K562 (cell line): ENCODE measurements around the gene VIPR2. TPM values are rescaled to one million over a fixed set of nuclear protein-coding genes. Genes with fewer than 3 reads are reported as not detected.

ENCODE experiments used
- ATAC-seq: fragments of 200-7000 bp; cut with Tn5 transposase; 3 replicates; pipeline ENCODE4 v1.9.1; 2020; ENCODE audit warnings: moderate library complexity
- BruUV-seq: library from RNA; stranded (reverse); fragments of 400-500 nt; replicated peaks from 2 replicates; lab custom pipeline; 2021; lab: Mats Ljungman, UMichigan
- CTCF ChIA-PET: fragments of 300-600 bp; formaldehyde crosslinking; extraction: SDS; loops from one replicate; lab custom pipeline; 2021; ENCODE audit warnings: low intra/inter-chr PET ratio; lab: Yijun Ruan, JAX
- POLR2A ChIA-PET: fragments of 300-600, 350-650 bp; sonication (Branson Sonifier 250); formaldehyde crosslinking; extraction: SDS; loops from one replicate; lab custom pipeline; 2021; ENCODE audit warnings: antibody characterized with exemption, inconsistent platforms; lab: Yijun Ruan, JAX
- DNase-seq, 4 experiments: peaks; one replicate each; pipeline versions ENCODE4 v3.0.0 to v3.0.0-alpha.2; 2011 to 2018; ENCODE audit warnings: low spot score in 3 of 4, mixed read lengths in 3 of 4; ENCODE audit errors: extremely low read depth in 1 of 4
- FAIRE-seq: peaks from 2 replicates; lab custom pipeline; 2011; peaks lifted over from hg19 to GRCh38; lab: Jason Lieb, UNC
- H2AFZ ChIP-seq: 2 replicates; pipeline ENCODE4 v1.6.0; 2011; ENCODE audit warnings: low read depth, low read length, control low read depth, inconsistent platforms
- H3K27ac ChIP-seq: fragments of 200-600 bp; 3 replicates; pipeline ENCODE4 v1.8.0; 2011; ENCODE audit warnings: low read depth, mild to moderate bottlenecking, control low read depth, inconsistent platforms, low read length, moderate library complexity, mixed read lengths; ENCODE audit errors: extremely low read depth
- H3K27me3 ChIP-seq, 2 experiments: fragments of 300-600 bp in 1 of 2; 2 replicates in 1 of 2; 3 replicates in 1 of 2; pipeline versions ENCODE4 v1.6.0 to v1.8.0; 2011; ENCODE audit warnings: inconsistent platforms in 2 of 2, low read length in 2 of 2, mild to moderate bottlenecking in 1 of 2, mixed read lengths in 1 of 2, moderate library complexity in 1 of 2; ENCODE audit not compliant: control insufficient read depth in 2 of 2, insufficient read depth in 2 of 2
- H3K36me3 ChIP-seq: fragments of 300-600 bp; 3 replicates; pipeline ENCODE4 v1.8.0; 2011; ENCODE audit warnings: mild to moderate bottlenecking, low read length, inconsistent platforms; ENCODE audit not compliant: control insufficient read depth, insufficient read depth
- H3K4me1 ChIP-seq, 2 experiments: fragments of 200-600 bp in 1 of 2; replicated peaks in 1 of 2; 2 replicates in 1 of 2; 3 replicates in 1 of 2; pipeline versions ENCODE4 v1.5.1 to v1.8.0; 2011; ENCODE audit warnings: inconsistent platforms in 2 of 2, low read length in 2 of 2, mild to moderate bottlenecking in 1 of 2, mixed read lengths in 1 of 2, moderate library complexity in 1 of 2; ENCODE audit not compliant: control insufficient read depth in 2 of 2, insufficient read depth in 2 of 2
- H3K4me2 ChIP-seq: 2 replicates; pipeline ENCODE4 v1.6.1; 2011; ENCODE audit warnings: low read length, control low read depth, inconsistent platforms, mixed read lengths; ENCODE audit not compliant: insufficient read depth
- H3K4me3 ChIP-seq: fragments of 200-600 bp; sonication (generic), shearing (Covaris generic); 2 replicates; pipeline ENCODE4 v1.5.1; 2016; ENCODE audit warnings: control low read depth, inconsistent platforms
- H3K79me2 ChIP-seq: fragments of 200-600 bp; 3 replicates; pipeline ENCODE4 v1.8.0; 2011; ENCODE audit warnings: low read length, inconsistent platforms; ENCODE audit not compliant: control insufficient read depth, insufficient read depth
- H3K9ac ChIP-seq, 2 experiments: 2 replicates each; pipeline versions ENCODE4 v1.6.0 to v1.6.1; 2011; ENCODE audit warnings: low read depth in 2 of 2, low read length in 2 of 2, control low read depth in 1 of 2, inconsistent platforms in 1 of 2, mild to moderate bottlenecking in 1 of 2, mixed read lengths in 1 of 2; ENCODE audit not compliant: insufficient read depth in 1 of 2
- H3K9me1 ChIP-seq: one replicate; pipeline ENCODE4 v1.6.0; 2011; ENCODE audit warnings: inconsistent platforms, mild to moderate bottlenecking, low read length, moderate library complexity; ENCODE audit not compliant: control insufficient read depth, insufficient read depth
- H3K9me3 ChIP-seq: replicated peaks from 2 replicates; pipeline ENCODE4 v1.5.1; 2011; ENCODE audit warnings: low read depth, low read length, inconsistent platforms; ENCODE audit not compliant: control insufficient read depth, insufficient read depth
- H4K20me1 ChIP-seq: replicated peaks from 2 replicates; pipeline ENCODE4 v1.6.1; 2011; ENCODE audit warnings: low read length, inconsistent platforms, mixed read lengths; ENCODE audit not compliant: control insufficient read depth, insufficient read depth
- CHCHD3 ChIP-seq: fragments of 250-450 bp; sonication (Bioruptor Pico); IDR thresholded peaks from 2 replicates; pipeline ENCODE4 v2.1.2; 2022; ENCODE audit warnings: mild to moderate bottlenecking
- RBM22 ChIP-seq: fragments of 200-400 bp; formaldehyde crosslinking; IDR thresholded peaks from 2 replicates; pipeline ENCODE4 v1.6.1; 2018; ENCODE audit warnings: low read length, low read depth; ENCODE audit not compliant: poor library complexity, severe bottlenecking
- RBM34 ChIP-seq: fragments of 200-400 bp; formaldehyde crosslinking; IDR thresholded peaks from 2 replicates; pipeline ENCODE4 v1.6.1; 2018; ENCODE audit warnings: low read length, borderline replicate concordance; ENCODE audit not compliant: insufficient read depth
- ZNF445 ChIP-seq: fragments of 250-450 bp; sonication (Bioruptor Pico); IDR thresholded peaks from 2 replicates; pipeline ENCODE4 v1.4.0; 2020; ENCODE audit warnings: low read depth, mild to moderate bottlenecking, moderate library complexity
- ZNF561 ChIP-seq: fragments of 450-650 bp; formaldehyde crosslinking; conservative IDR thresholded peaks from 2 replicates; pipeline ENCODE4 v1.4.0; 2020; ENCODE audit warnings: mild to moderate bottlenecking, moderate library complexity
- WGBS: fragments of 100-300 bp; shearing (Covaris generic); methylation state at CpG from one replicate; pipeline ENCODE4 v1.1.6; 2016; ENCODE audit warnings: low coverage, mixed read lengths; ENCODE audit not compliant: insufficient coverage; ENCODE audit errors: missing lambda C conversion rate; 5-methylcytosine and 5-hydroxymethylcytosine counted together
- in situ Hi-C: fragments of 300-500 bp; cut with MboI; formaldehyde crosslinking; loops from 4 replicates; pipeline ENCODE4 v1.15.0; 2018; ENCODE audit warnings: inconsistent platforms, mixed read lengths
- intact Hi-C: fragments of 100-400 bp; cut with micrococcal nuclease; formaldehyde crosslinking; loops from 2 replicates; pipeline ENCODE4 v1.14.2; 2022
- polyA plus RNA-seq, 8 experiments: library from polyadenylated mRNA; depleted of rRNA in 4 of 8; stranded (reverse) in 5 of 8; unstranded in 3 of 8; fragments of >200 nt; fragmentation: Nextera tagmentation in 2 of 8; fragmentation: Illumina TruSeq in 1 of 8; extraction: Ambion mirVana in 2 of 8; extraction: Trizol in 1 of 8; gene quantifications; 2 replicates each; pipeline versions ENCODE4 v1.2.1 to v1.2.3, GENCODE V29; 2011 to 2014; ENCODE audit warnings: inconsistent platforms in 1 of 8, missing spikeins in 1 of 8
- total RNA-seq, 7 experiments: library from RNA; depleted of rRNA in 6 of 7; stranded (reverse); fragments of >200 nt in 6 of 7; fragmentation: Illumina TruSeq in 2 of 7; extraction: Trizol in 2 of 7; gene quantifications; 2 replicates each; pipeline versions ENCODE4 v1.2.1 to v1.2.3, GENCODE V29; 2011 to 2021; ENCODE audit warnings: low replicate concordance in 1 of 7
- TF ChIP-seq, protein P1 (sequence below): fragments of 250-450 bp; sonication (Bioruptor Pico); IDR thresholded peaks from 2 replicates; pipeline ENCODE4 v1.4.0; 2020
- TF ChIP-seq, protein P2 (sequence below), 2 experiments: fragments of 450-650 bp; IDR thresholded peaks; 2 replicates each; pipeline ENCODE4 v1.6.1; 2016; ENCODE audit warnings: mild to moderate bottlenecking in 2 of 2, borderline replicate concordance in 1 of 2, low read depth in 1 of 2, moderate library complexity in 1 of 2

Gene VIPR2
- total and polyA plus RNA-seq, 9 of the 15 experiments (the other 6 are each of a cell fraction or from before 2014, with no cell fraction given): 0.04 TPM; not detected in 8

DNA sequence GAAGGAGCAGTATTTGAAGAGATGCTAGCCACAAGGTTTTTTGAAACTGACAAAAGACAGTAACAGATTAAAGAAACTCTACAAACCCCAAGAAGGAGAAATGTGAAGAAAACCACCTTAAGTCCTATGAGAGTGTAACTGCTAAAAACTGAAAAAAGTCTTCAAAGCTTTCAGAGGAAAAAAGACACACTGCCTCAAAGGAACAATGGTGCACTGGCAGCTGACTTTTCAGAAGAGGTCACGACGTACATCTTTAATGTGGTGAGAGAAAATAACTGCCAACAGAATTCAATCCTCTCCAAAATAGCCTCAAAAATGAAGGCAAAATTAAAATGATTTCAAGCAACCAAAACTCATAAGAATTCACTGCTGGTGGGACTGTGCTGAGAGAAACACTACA lies 94.0 kb downstream of the VIPR2 start:
- H3K27me3 ChIP-seq: peaks cover 18 to 27% of the 10 kb centered on the region in 2 experiments
- H2AFZ ChIP-seq: no peak overlapping the region
- H3K79me2 ChIP-seq: no peaks in the 10 kb centered on the region
- WGBS: 2% methylated on average over 2 of the region's 2 CpGs
- ChIA-PET CTCF (no interaction called here), POLR2A (no interaction called here)
- BruUV-seq: no TSS peak
- H3K9me3 ChIP-seq: no peaks in the 10 kb centered on the region
- no peak overlapping the region for H3K27ac ChIP-seq
- H3K9me1 ChIP-seq: no peaks in the 10 kb centered on the region
- DNase-seq (no peak), ATAC-seq (no peak), FAIRE-seq (no peak)
- intact Hi-C loops (no loop called here), in situ Hi-C loops (no loop called here)
- no peaks in the 10 kb centered on the region for H3K36me3 ChIP-seq
- H3K9ac ChIP-seq: no peak overlapping the region
- no peak overlapping the region for H3K4me3 ChIP-seq
- H3K4me2 ChIP-seq: no peak overlapping the region
- H3K4me1 ChIP-seq: no peaks in the 10 kb centered on the region
- no peaks in the 10 kb centered on the region for H4K20me1 ChIP-seq
- TF ChIP-seq, protein P1, sequence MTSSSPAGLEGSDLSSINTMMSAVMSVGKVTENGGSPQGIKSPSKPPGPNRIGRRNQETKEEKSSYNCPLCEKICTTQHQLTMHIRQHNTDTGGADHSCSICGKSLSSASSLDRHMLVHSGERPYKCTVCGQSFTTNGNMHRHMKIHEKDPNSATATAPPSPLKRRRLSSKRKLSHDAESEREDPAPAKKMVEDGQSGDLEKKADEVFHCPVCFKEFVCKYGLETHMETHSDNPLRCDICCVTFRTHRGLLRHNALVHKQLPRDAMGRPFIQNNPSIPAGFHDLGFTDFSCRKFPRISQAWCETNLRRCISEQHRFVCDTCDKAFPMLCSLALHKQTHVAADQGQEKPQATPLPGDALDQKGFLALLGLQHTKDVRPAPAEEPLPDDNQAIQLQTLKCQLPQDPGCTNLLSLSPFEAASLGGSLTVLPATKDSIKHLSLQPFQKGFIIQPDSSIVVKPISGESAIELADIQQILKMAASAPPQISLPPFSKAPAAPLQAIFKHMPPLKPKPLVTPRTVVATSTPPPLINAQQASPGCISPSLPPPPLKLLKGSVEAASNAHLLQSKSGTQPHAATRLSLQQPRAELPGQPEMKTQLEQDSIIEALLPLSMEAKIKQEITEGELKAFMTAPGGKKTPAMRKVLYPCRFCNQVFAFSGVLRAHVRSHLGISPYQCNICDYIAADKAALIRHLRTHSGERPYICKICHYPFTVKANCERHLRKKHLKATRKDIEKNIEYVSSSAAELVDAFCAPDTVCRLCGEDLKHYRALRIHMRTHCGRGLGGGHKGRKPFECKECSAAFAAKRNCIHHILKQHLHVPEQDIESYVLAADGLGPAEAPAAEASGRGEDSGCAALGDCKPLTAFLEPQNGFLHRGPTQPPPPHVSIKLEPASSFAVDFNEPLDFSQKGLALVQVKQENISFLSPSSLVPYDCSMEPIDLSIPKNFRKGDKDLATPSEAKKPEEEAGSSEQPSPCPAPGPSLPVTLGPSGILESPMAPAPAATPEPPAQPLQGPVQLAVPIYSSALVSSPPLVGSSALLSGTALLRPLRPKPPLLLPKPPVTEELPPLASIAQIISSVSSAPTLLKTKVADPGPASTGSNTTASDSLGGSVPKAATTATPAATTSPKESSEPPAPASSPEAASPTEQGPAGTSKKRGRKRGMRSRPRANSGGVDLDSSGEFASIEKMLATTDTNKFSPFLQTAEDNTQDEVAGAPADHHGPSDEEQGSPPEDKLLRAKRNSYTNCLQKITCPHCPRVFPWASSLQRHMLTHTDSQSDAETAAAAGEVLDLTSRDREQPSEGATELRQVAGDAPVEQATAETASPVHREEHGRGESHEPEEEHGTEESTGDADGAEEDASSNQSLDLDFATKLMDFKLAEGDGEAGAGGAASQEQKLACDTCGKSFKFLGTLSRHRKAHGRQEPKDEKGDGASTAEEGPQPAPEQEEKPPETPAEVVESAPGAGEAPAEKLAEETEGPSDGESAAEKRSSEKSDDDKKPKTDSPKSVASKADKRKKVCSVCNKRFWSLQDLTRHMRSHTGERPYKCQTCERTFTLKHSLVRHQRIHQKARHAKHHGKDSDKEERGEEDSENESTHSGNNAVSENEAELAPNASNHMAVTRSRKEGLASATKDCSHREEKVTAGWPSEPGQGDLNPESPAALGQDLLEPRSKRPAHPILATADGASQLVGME (CRISPR knock-in tag): no peak
- no peak for TF ChIP-seq RBM34
- TF ChIP-seq, protein P2, sequence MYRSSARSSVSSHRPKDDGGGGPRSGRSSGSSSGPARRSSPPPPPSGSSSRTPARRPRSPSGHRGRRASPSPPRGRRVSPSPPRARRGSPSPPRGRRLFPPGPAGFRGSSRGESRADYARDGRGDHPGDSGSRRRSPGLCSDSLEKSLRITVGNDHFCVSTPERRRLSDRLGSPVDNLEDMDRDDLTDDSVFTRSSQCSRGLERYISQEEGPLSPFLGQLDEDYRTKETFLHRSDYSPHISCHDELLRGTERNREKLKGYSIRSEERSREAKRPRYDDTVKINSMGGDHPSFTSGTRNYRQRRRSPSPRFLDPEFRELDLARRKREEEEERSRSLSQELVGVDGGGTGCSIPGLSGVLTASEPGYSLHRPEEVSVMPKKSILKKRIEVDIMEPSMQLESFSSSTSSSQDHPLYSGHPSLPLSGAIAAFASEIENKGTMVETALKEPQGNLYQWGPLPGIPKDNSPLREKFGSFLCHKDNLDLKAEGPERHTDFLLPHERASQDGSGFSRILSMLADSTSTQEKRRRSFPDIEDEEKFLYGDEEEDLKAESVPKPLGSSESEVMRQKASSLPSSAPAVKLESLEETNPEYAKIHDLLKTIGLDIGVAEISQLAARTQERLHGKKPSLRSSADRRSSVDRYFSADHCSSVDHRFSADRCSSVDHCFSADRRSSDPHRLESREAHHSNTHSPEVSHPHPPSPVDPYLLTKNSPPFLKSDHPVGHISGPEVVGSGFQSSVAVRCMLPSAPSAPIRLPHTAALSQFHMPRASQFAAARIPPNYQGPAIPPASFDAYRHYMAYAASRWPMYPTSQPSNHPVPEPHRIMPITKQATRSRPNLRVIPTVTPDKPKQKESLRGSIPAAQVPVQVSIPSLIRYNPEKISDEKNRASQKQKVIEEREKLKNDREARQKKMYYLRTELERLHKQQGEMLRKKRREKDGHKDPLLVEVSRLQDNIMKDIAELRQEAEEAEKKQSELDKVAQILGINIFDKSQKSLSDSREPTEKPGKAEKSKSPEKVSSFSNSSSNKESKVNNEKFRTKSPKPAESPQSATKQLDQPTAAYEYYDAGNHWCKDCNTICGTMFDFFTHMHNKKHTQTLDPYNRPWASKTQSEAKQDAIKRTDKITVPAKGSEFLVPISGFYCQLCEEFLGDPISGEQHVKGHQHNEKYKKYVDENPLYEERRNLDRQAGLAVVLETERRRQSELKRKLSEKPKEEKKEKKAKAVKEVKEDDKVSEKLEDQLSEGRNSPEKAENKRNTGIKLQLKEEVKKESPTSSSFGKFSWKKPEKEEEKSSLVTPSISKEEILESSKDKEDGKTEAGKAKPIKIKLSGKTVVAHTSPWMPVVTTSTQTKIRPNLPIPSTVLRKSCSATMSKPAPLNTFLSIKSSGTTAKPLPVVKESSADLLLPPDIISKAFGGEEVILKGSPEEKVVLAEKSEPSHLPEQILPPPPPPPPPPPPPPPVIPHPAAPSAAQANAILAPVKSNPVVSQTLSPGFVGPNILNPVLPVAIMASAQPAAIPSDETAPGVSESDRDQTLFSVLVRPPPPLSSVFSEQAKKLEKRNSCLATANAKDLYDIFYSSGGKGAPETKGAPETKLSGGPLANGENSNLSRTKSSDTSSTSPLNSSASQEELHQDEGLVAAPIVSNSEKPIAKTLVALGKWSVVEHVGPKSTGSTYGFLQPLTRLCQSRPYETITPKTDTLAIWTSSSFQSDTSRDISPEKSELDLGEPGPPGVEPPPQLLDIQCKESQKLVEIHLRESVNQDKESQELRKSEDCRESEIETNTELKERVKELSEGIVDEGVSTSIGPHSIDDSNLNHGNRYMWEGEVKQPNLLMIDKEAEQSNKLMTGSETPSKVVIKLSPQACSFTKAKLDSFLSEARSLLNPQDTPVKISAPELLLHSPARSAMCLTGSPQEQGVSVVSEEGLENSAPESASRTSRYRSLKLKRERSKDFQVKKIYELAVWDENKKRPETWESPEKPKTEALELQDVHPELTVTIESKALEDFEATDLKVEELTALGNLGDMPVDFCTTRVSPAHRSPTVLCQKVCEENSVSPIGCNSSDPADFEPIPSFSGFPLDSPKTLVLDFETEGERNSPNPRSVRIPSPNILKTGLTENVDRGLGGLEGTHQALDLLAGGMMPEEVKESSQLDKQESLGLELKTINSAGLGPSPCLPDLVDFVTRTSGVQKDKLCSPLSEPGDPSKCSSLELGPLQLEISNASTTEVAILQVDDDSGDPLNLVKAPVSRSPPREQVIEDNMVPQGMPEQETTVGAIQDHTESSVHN (IDR thresholded peaks at IDR 0.05; ENCODE audit: borderline replicate concordance in 1 of 2, low read depth in 1 of 2): no peak
- no peak for TF ChIP-seq CHCHD3 (CRISPR knock-in tag)
- TF ChIP-seq ZNF445 (CRISPR knock-in tag): no peak
- TF ChIP-seq ZNF561 (CRISPR knock-in tag): no peak
- TF ChIP-seq RBM22: no peak
